GM12873 (cell line): ENCODE data around the gene CFTR.

ENCODE experiments used
- TF ChIP-seq, protein P1 (sequence below): IDR thresholded peaks from 2 replicates; pipeline ENCODE4 v1.5.1; 2012; ENCODE audit warnings: low read depth, mild to moderate bottlenecking, moderate library complexity, low read length, control low read depth; ENCODE audit not compliant: insufficient read depth; ENCODE audit errors: missing control alignments

Gene CFTR

DNA sequence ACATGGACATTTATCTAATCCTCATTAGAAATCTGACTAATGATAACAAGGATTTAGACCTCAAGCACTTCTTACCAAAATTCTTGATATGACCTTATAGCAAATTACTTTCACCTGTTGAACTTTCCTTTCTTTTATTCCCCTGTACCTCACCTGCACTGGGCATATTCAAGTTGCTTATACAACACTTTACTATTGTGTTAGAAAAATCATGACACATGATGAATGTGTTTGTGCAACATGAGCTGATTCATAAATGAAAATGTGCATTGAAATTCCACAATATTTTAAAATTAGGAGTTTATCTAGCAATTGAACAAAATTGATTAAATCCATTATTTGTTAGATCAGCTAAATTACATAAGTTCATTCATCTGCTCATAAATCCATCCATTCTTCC is 160.6 kb downstream of the CFTR start:
- TF ChIP-seq, protein P1, sequence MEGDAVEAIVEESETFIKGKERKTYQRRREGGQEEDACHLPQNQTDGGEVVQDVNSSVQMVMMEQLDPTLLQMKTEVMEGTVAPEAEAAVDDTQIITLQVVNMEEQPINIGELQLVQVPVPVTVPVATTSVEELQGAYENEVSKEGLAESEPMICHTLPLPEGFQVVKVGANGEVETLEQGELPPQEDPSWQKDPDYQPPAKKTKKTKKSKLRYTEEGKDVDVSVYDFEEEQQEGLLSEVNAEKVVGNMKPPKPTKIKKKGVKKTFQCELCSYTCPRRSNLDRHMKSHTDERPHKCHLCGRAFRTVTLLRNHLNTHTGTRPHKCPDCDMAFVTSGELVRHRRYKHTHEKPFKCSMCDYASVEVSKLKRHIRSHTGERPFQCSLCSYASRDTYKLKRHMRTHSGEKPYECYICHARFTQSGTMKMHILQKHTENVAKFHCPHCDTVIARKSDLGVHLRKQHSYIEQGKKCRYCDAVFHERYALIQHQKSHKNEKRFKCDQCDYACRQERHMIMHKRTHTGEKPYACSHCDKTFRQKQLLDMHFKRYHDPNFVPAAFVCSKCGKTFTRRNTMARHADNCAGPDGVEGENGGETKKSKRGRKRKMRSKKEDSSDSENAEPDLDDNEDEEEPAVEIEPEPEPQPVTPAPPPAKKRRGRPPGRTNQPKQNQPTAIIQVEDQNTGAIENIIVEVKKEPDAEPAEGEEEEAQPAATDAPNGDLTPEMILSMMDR, result no peak

DNA sequence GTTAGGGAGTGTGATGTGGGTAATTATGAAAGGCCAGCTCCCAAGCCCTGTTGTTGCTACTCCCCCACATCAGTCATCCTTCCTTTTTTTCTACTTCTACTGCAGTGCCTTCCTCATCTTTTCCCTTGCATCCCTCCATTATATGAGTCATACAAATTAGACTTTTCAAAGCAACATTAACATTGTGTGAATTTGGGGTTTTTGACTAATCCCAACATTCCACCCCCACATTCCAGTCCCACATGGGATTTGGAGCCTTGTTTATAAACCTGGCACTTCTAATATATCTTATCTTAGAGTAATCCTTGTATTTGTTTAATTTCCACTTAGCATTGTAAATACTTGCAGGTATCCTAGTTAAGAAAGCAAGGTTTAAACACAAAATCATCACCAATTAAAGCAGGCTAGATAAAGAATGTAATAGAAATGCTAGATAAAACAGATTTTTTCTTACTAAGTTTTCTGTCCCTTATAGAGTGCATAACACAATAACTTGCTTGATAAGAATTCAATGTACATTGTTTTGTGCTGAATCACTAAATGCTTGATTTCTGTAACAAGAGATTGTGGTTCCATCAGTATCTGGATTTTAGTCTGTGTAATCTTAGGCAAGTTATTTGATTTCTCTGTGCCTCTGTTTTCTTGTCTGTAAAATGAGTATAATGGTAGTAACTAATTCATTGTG is 165.8 kb downstream of the CFTR start:
- TF ChIP-seq, protein P1, result no peak

DNA sequence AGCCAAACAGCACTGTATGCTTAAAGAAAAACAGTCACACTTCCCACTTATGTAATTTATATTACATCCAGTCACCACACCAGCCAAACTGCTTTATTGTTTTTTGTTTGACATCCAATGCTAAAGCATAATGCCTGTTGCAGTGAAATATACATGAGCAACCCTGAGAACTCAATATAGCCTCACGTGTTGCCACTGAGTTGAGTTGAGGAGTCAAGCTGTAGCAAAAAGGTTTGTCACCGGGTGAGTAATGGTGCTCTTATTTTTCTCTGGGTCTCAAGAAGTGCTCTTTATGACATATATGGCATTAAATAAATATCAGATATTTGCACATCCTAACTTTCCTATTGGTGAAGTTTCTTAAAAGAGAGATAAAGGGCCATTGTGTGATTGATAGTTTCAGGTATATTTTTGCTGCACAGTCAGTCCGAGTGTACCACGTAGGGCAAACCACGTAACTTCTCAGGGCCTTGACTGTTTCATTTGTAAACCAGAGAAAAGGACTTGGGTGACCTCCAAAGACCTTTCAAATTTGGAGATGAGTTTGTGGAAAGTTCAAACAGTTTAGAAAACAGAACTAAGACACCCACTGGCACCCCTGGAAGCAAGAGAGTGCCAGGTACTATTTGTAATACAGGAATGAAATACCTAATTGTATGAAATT is 168.5 kb downstream of the CFTR start:
- TF ChIP-seq, protein P1, result no peak

DNA sequence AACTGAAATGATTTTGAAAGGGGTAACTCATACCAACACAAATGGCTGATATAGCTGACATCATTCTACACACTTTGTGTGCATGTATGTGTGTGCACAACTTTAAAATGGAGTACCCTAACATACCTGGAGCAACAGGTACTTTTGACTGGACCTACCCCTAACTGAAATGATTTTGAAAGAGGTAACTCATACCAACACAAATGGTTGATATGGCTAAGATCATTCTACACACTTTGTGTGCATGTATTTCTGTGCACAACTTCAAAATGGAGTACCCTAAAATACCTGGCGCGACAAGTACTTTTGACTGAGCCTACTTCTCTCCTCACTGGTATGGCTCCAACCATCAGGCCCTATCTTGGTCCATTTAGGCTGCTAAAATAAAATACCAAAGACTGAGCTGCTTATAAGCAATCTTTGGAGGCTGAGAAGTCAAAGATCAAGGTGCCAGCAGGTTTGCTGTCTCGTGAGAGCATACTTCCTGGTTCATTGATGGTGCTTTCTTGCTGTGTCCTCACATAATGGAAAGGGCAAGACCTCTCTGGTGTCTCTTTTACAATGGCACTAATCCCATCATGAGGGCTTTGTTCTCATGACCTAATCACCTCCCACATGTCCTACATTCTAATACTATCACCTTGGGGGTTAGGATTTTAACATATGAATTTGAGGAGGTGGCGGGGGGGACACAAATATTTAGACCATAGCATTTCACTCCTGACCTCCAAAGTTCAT is 173.3 kb downstream of the CFTR start:
- TF ChIP-seq, protein P1, result no peak

DNA sequence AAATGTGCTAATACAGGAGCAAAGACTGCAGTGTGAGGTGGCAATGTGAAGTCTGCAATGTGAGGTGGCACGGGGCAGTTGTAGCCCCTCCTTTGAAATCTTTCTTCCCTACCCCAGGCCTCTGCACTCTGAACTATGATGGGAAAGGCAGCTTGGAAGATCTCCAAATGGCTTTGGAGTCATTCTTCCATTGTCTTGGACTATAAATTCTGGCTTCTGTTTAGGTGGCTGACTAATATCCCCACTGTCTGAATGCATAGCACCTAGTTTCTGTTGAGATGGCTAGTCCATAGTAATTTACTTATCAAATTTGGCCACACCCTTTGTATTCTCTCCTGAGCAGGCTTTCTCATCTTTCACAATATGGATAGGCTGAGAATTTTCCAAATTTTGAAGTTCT is 175.0 kb downstream of the CFTR start:
- TF ChIP-seq, protein P1, result no peak

DNA sequence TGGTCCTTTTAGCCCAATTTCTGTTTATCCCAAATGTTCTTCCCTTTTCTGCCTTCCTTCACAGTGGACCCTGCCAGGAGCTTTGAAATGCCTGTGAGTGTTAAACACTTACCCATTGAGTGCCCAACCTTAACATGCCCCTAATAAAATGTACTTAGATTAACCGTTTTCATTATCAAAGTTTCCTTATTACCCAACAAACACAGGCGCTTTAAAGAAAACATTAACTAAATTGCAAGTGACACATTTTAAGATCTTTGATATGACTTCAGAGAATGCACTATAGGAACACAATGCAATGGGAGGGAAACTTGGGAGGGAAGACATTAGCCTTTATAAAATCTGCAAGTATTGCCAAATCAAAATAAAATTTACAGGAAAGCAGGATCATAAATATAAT is 177.0 kb downstream of the CFTR start:
- TF ChIP-seq, protein P1, result no peak

DNA sequence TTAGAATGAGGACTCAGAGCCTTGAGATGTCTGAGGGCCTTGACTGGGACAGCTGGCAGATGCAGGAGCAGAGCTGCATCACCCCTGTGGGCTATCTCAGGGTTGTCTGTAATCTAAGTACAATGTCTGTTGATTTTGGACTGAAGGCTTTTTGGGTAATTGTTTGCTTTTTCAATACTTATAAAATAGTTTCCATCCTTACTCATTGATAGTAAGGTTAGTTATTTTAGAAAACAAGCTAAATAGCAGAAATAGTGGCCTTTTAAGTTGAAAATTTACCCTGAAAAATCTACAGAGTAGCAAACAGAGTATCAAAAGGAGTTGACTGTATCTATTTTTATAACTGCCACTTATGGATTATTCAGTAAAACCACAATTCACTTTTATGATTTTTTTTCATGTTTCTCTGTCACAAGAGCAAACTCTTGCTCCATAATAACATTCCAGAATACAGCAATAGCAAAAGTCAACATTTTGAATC is 179.7 kb downstream of the CFTR start:
- TF ChIP-seq, protein P1, result no peak
